Lung (tissue), 12 donors: ENCODE data around the gene TMEM239. TPM values are rescaled to one million over a fixed set of nuclear protein-coding genes. Genes with fewer than 3 reads are reported as not detected.

ENCODE experiments used
- ATAC-seq: fragments of 200-7000 bp; cut with Tn5 transposase; one replicate; pipeline ENCODE4 v1.9.1; 2020; ENCODE audit warnings: moderate number of reproducible peaks; ENCODE audit not compliant: insufficient read depth, low FRiP score
- DNase-seq, 3 donors: peaks; one replicate each; pipeline ENCODE4 v3.0.0-alpha.2; 2013 to 2017
- H3K27ac ChIP-seq, 2 donors: one replicate each; pipeline ENCODE4 v1.5.1; 2013; ENCODE audit warnings: mild to moderate bottlenecking in 2 of 2, moderate library complexity in 2 of 2, control low read depth in 1 of 2, inconsistent platforms in 1 of 2, low read depth in 1 of 2, low read length in 1 of 2
- H3K27me3 ChIP-seq, 3 donors: one replicate each; pipeline ENCODE4 v1.5.1; 2013; ENCODE audit warnings: low read length in 2 of 3; ENCODE audit not compliant: control insufficient read depth in 3 of 3, insufficient read depth in 3 of 3
- H3K36me3 ChIP-seq, 4 donors: one replicate each; pipeline ENCODE4 v1.5.1; 2013; ENCODE audit warnings: low read length in 4 of 4, mild to moderate bottlenecking in 1 of 4, moderate library complexity in 1 of 4; ENCODE audit not compliant: control insufficient read depth in 4 of 4, insufficient read depth in 4 of 4
- H3K4me1 ChIP-seq, 5 donors: one replicate each; pipeline ENCODE4 v1.5.1; 2013; ENCODE audit warnings: low read length in 5 of 5, mild to moderate bottlenecking in 2 of 5, moderate library complexity in 1 of 5; ENCODE audit not compliant: control insufficient read depth in 5 of 5, insufficient read depth in 5 of 5
- H3K4me3 ChIP-seq: one replicate; pipeline ENCODE4 v1.5.1; 2013; ENCODE audit warnings: mild to moderate bottlenecking, control low read depth, moderate library complexity
- H3K9ac ChIP-seq, 2 donors: one replicate each; pipeline ENCODE4 v1.5.1; 2013; ENCODE audit warnings: low read length in 2 of 2, control low read depth in 1 of 2; ENCODE audit not compliant: insufficient read depth in 1 of 2
- H3K9me3 ChIP-seq, 4 donors: one replicate each; pipeline ENCODE4 v1.5.1; 2013; ENCODE audit warnings: low read length in 3 of 4, mild to moderate bottlenecking in 1 of 4, moderate library complexity in 1 of 4; ENCODE audit not compliant: control insufficient read depth in 4 of 4, insufficient read depth in 3 of 4
- WGBS, 2 donors: extraction: QIAGEN DNeasy Blood & Tissue Kit; methylation state at CpG; one replicate each; pipeline ENCODE4 v1.1.7; 2013; 5-methylcytosine and 5-hydroxymethylcytosine counted together
- polyA plus RNA-seq, 2 donors: library from polyadenylated mRNA; stranded (reverse); fragments of 200-250 nt; gene quantifications; one replicate each; pipeline ENCODE4 v1.2.1, GENCODE V29; 2013
- total RNA-seq, 2 donors: library from RNA; depleted of rRNA in 1 of 2; stranded (reverse); fragments of >200 nt in 1 of 2; gene quantifications; one replicate each; pipeline ENCODE4 v1.2.1, GENCODE V29; 2014 to 2021
- TF ChIP-seq, protein P1 (sequence below): IDR thresholded peaks from 2 replicates; pipeline ENCODE4 v1.5.1; 2012; ENCODE audit warnings: mild to moderate bottlenecking; ENCODE audit errors: control extremely low read depth, extremely low read depth
- donor health status: control.
- donor health status: control.
- donor health status: Bipolar disorder and iron deficiency.
- donor health status: healthy.
- donor health status: DM: yes; HTN: yes; CAD: no.

The TMEM239 gene
- total and polyA plus RNA-seq, 4 donors, result not detected

DNA sequence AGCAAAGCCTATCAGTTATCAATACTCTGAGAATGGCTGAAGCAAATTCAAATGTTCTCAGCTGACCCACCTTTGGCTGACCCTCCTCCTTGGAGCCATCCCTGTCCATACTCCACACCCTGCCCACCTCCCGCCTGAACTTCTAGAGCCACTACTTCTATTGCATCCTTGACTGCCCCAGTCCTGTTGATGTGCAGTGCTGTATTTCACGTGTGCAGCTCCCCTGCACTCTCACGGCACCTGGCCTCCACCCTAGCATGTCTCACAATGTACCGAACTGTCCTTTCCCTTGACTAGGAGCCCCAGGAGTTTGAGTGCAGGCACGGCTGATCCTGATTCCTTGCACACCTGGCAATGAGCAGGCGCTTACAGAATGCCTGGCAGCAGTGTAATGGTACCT is 22.7 kb upstream of the TMEM239 start:
- Histone ChIP-seq H3K9me3 (peaks cover 0 to 3% (median 0%) of the 10 kb centered on the region in 4 donors), H3K9ac (no peak overlapping the region), H3K27ac (no peak overlapping the region), H3K27me3 (peaks cover 0 to 6% (median 0%) of the 10 kb centered on the region in 3 donors), H3K4me3 (no peak overlapping the region), H3K4me1 (no peaks in the 10 kb centered on the region), H3K36me3 (peaks cover 0 to 12% (median 3%) of the 10 kb centered on the region in 4 donors)
- WGBS, 2 donors, result 90 to 94% methylated on average over 6 of the region's 6 CpGs
- TF ChIP-seq, protein P1, sequence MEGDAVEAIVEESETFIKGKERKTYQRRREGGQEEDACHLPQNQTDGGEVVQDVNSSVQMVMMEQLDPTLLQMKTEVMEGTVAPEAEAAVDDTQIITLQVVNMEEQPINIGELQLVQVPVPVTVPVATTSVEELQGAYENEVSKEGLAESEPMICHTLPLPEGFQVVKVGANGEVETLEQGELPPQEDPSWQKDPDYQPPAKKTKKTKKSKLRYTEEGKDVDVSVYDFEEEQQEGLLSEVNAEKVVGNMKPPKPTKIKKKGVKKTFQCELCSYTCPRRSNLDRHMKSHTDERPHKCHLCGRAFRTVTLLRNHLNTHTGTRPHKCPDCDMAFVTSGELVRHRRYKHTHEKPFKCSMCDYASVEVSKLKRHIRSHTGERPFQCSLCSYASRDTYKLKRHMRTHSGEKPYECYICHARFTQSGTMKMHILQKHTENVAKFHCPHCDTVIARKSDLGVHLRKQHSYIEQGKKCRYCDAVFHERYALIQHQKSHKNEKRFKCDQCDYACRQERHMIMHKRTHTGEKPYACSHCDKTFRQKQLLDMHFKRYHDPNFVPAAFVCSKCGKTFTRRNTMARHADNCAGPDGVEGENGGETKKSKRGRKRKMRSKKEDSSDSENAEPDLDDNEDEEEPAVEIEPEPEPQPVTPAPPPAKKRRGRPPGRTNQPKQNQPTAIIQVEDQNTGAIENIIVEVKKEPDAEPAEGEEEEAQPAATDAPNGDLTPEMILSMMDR, result no peak
- ATAC-seq (no peak), DNase-seq (no peak)

DNA sequence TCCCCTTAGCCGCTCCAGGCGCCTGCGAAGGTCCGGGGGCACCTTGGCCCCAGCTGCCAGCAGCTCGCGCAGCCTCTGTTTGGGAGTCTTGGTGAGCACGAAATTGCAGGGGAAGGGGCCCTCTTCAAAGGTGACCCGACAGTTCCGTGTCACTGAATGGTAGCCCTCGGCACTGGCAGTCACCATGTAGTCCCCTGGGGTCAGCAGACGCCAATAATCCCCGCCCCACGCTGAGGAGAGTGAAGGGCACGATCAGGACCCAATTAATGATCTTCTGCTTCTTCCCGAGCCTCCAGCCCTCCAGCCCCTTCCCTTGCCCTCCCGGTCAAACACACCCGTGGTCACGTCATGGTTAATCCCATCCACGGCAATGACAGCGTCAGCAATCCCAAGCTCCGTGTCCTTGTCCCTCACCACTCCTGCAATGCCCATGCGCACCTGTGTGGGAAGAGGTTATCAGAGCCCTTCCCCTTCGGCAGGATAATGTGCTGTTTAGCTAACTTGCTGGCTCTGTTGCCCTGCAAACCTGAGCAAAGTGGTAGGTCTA is 21.9 kb upstream of the TMEM239 start:
- DNase-seq, result no peak
- H3K9ac ChIP-seq, result no peak overlapping the region
- H3K4me1 ChIP-seq, result peaks cover 0 to 5% (median 0%) of the 10 kb centered on the region in 5 donors
- WGBS, 2 donors, result 91 to 92% methylated on average over 23 of the region's 23 CpGs
- H3K27ac ChIP-seq, result no peak overlapping the region
- no peak for ATAC-seq
- no peak overlapping the region for H3K4me3 ChIP-seq
- peaks cover 0 to 6% (median 0%) of the 10 kb centered on the region in 3 donors for H3K27me3 ChIP-seq
- TF ChIP-seq, protein P1, result no peak
- H3K9me3 ChIP-seq, result peaks cover 0 to 3% (median 0%) of the 10 kb centered on the region in 4 donors
- peaks cover 0 to 17% (median 3%) of the 10 kb centered on the region in 4 donors for H3K36me3 ChIP-seq

DNA sequence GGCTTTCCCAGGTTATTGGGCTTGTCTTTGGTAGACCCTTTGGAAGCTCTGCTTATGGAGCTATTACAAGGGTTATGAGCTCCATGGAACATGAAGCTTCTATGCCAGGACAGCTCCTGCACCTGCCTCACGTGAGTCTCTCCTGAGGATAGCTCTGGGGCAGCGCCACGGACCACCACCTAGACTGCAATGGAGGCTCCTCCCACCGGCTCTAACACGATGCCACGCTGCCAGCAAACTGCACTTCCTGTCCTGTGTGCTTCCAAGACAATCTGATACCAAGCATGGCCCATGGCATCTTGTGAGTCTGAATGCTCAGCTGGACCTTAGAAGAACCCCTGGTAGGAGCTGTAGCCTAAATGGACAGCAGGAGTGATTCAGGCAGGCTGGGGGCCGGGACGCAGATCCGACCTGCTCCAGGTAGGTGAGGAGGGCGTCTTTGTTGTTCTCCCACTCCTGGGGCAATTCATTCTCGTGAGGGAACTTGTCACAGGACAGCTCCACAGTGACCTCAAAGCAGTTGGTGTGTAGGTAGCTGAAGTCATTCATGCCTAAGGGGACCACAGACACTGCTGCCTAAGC is 21.2 kb upstream of the TMEM239 start:
- WGBS, 2 donors, result 79 to 86% methylated on average over 11 of the region's 11 CpGs
- TF ChIP-seq, protein P1, result no peak
- peaks cover 0 to 6% (median 2%) of the 10 kb centered on the region in 3 donors for H3K27me3 ChIP-seq

More for the DNA sequence above, 21.2 kb upstream of the TMEM239 start:
- ATAC-seq, result no peak
- peaks cover 0 to 11% (median 2%) of the 10 kb centered on the region in 5 donors for H3K4me1 ChIP-seq
- no peak for DNase-seq
- peaks cover 0 to 3% (median 0%) of the 10 kb centered on the region in 4 donors for H3K9me3 ChIP-seq
- H3K9ac ChIP-seq, result no peak overlapping the region
- no peak overlapping the region for H3K4me3 ChIP-seq
- H3K36me3 ChIP-seq, result peaks cover 0 to 18% (median 3%) of the 10 kb centered on the region in 4 donors
- no peak overlapping the region for H3K27ac ChIP-seq
